GM21576 (cell line): Measurements from ENCODE around the gene BID.

Experiments used
- ATAC-seq: cut with Tn5 transposase; IDR thresholded peaks from one replicate; pipeline ENCODE4 v1.9.1; 2021; ENCODE audit warnings: mild to moderate bottlenecking, moderate library complexity; ENCODE audit not compliant: unreplicated experiment

Gene BID

GRCh38 chr22:17803609-17804270 is 29.5 kb upstream of the BID start:
- ATAC-seq, result no peak

DNA sequence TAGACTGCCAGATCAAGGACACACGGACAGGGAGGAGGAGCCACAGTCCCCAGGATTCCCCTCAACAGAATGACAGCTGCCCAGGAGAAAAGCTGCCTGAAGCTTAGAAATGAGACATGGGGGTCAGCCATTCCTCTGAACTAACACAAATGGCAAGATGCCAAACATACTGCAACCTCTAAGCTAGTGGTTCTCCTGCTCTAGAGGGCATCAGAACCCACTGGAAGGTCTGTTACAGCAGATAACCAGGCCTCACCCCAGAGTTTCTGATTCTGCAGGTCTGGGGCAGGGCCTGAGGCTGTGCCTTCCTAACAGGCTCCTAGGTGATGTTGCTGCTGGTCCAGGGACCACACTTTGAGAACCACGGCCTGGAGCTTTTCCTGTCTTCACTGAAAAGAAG is 28.6 kb upstream of the BID start:
- ATAC-seq, result no peak

DNA sequence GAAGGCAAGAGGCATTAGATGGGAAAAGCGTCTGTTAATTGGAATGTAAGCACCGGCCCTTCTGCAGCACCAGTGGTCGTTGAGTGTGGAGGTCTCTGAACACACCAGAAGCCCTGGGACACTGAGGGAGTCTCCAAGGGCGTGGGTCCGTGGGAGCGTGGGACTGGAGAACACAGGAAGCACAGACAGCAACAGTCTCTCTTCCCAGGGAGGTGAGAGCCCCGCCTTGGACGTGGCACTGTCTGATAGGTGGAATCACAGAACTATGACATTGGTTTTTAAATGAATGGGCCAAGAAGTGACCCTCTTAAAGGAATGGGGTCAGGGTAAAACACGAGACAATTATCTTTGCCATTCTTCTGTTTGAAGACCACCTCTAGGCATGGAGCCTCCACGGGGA is 28.1 kb upstream of the BID start:
- ATAC-seq, result no peak

DNA sequence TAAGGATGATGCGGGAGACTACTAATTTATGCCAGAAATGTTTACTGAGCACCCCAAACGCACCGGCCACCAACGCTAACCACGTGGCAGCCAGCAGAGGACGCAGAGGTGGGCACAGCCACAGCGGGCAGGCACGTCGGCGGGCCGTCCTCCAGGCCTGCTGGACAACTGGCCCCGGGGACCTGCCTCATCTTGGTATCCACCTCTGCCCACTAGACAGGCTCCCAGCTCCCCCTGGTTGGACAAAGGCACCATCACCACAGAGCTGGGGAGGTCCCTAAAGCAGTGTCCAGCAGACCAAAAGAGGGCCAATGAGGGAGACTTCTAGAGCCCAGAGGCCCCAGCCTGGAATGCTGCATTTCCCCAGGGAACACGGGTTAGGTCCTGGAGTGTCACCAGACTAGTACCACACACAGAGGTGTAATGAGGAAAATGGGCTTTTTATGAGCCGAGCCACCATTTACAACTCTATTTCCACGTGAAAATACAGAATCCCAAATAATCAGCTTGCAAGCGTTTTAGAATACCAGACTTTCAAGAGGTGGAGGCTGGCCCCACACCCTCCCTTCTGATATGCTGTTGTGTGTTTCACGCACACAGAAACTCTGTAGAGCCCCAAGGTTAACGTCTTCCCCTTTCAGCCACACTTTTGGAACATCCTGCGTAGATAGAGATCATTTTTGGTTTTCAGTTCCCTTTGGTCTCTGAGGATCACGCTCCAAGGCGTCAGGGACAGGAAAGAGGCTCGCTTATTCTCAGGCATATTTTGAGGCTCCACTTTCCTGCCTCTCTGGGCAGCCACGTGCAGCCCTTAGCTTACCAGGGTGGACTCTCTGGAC is 23.7 kb upstream of the BID start:
- ATAC-seq, result peak; percentile 53

GRCh38 chr22:17796695-17797094 is 22.4 kb upstream of the BID start:
- no peak for ATAC-seq

- ATAC-seq, result no peak
Observed at GRCh38 chr22:17795661-17796548, 21.6 kb upstream of the BID start.

GRCh38 chr22:17794726-17795542 is 20.7 kb upstream of the BID start:
- no peak for ATAC-seq

- no peak for ATAC-seq
Observed at GRCh38 chr22:17792854-17793434, 18.7 kb upstream of the BID start.

DNA sequence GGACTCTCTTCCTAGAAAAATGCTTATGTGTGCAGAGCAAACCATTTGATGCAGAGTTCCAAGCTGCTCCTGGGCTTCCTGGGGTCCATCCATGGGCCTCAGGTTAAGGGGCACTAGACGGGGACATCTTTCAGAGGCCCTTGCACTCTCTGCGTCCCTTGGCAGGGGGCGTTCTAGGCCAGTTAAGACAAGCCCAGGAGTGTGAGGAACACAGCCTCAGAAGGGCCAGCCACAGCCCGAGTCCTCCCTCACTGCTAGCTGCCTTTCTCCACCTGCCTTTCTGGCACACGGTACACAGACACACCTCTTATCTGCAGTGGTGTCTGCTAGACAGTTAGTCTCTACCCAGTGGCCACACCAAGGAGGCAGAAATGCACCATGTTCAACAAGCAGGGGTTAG is 18.0 kb upstream of the BID start:
- ATAC-seq, result no peak

- ATAC-seq, result no peak
Observed at GRCh38 chr22:17791196-17791595, 16.9 kb upstream of the BID start.

DNA sequence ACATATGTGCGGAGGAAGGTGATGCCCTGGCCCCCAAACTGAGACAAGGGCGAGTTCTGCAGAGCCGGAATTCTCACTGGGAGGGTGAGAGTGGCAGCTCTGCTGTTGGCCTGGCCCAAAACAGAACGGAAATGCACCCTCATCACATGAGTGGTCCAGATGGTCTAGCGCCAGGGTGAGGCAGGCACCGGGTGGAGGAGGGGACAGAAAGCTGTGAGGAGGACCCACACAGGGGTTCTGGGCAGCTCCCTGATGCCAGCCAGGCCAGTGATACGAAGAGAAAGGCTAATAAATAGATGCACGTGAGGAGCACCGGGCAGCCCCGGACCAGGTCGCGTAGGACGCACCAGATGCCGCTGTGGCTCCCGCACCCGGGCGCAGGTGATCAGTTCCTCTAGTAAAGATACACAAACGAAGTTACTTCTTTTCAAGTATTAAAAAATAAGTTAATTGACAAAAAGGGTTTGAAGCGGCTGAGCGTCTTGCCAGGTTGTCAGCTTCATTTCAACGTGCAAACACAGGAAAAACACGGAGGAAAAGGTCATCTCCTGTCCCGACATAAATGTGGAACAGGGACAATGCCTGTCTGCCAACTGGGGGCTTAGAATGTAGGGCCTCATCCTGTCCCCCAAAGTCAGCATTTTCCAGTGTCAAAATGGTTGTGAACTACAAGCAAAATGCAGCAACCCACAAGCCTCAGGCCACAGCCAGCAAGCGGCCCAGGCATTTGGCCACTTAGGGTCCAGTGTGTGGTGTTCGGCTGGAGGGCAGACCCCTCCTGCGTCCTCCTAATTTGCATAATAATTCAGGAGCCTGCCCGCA is 15.3 kb upstream of the BID start:
- ATAC-seq, result no peak

GRCh38 chr22:17788528-17789378 is 14.5 kb upstream of the BID start:
- ATAC-seq, result no peak

- ATAC-seq, result no peak
Observed at GRCh38 chr22:17787716-17788330, 13.6 kb upstream of the BID start.

- ATAC-seq, result no peak
Observed at GRCh38 chr22:17787241-17787640, 13.0 kb upstream of the BID start.

GRCh38 chr22:17786435-17787161 is 12.3 kb upstream of the BID start:
- ATAC-seq, result no peak

GRCh38 chr22:17785185-17786184 is 11.2 kb upstream of the BID start:
- no peak for ATAC-seq
